ENCODE results near the gene ZNF81. TPM values are rescaled to one million over a fixed set of nuclear protein-coding genes. Genes with fewer than 3 reads are reported as not detected.
"Not testable (repeated sequence)": the region's sequence is repeated elsewhere in the genome, so short reads cannot be mapped to it uniquely, and the experiment has no call there.

Gene ZNF81
- total and polyA plus RNA-seq, 4 experiments from 2014 or later, result 1.3 to 11.5 (median 5.7) TPM

GRCh38 chrX:47955295-47955694 lies 118.6 kb downstream of the ZNF81 start:
- H3K4me3 ChIP-seq (ENCODE audit: low read length in 2 of 2); H3K36me3 Mint-ChIP-seq; H3K27me3 ChIP-seq (ENCODE audit: insufficient read depth, low read length); H3K9me3 ChIP-seq (ENCODE audit: control insufficient read depth in 1 of 2, low read length in 2 of 2); intact Hi-C loops (cut with micrococcal nuclease); CTCF ChIA-PET (ENCODE audit: partially characterized antibody); DNase-seq; POLR2A ChIA-PET (ENCODE audit: partially characterized antibody); H3K27me3 Mint-ChIP-seq; H3K4me3 Mint-ChIP-seq; H3K4me1 ChIP-seq (ENCODE audit: insufficient read depth, low read length); H3K27ac Mint-ChIP-seq; H3K4me1 Mint-ChIP-seq; H3K27ac ChIP-seq (ENCODE audit: low read depth, low read length); H3K36me3 ChIP-seq (ENCODE audit: insufficient read depth, low read length): not testable (repeated sequence)
- H3K9me3 Mint-ChIP-seq, result peaks cover 0 to 18% (median 13%) of the 10 kb centered on the region in 8 donors

- H3K4me1 Mint-ChIP-seq, result no peaks in the 10 kb centered on the region
- no peaks in the 10 kb centered on the region for H3K36me3 ChIP-seq (ENCODE audit: insufficient read depth, low read length)
- peaks cover 0 to 11% (median 9%) of the 10 kb centered on the region in 8 donors for H3K9me3 Mint-ChIP-seq
- H3K27me3 Mint-ChIP-seq, result no peaks in the 10 kb centered on the region
- POLR2A ChIA-PET (ENCODE audit: partially characterized antibody), result no interaction called here
- no peaks in the 10 kb centered on the region for H3K4me1 ChIP-seq (ENCODE audit: insufficient read depth, low read length)
- H3K36me3 Mint-ChIP-seq, result no peaks in the 10 kb centered on the region
- H3K4me3 Mint-ChIP-seq, result no peak overlapping the region
- intact Hi-C loops (cut with micrococcal nuclease), result no loop called here
- no peaks in the 10 kb centered on the region for H3K27me3 ChIP-seq (ENCODE audit: insufficient read depth, low read length)
- DNase-seq, result no peak
- no peak overlapping the region for H3K27ac ChIP-seq (ENCODE audit: low read depth, low read length)
- H3K4me3 ChIP-seq (ENCODE audit: low read length in 2 of 2), result no peak overlapping the region
- CTCF ChIA-PET (ENCODE audit: partially characterized antibody), result no interaction called here
- H3K9me3 ChIP-seq (ENCODE audit: control insufficient read depth in 1 of 2, low read length in 2 of 2), result no peaks in the 10 kb centered on the region
- no peak overlapping the region for H3K27ac Mint-ChIP-seq
Measured at GRCh38 chrX:47956016-47956415, 119.3 kb downstream of the ZNF81 start.

GRCh38 chrX:47958206-47958605 lies 121.5 kb downstream of the ZNF81 start:
- H3K4me3 ChIP-seq (ENCODE audit: low read length in 2 of 2); H3K4me3 Mint-ChIP-seq; H3K27me3 Mint-ChIP-seq; H3K27ac Mint-ChIP-seq; H3K9me3 Mint-ChIP-seq; H3K36me3 Mint-ChIP-seq; H3K27ac ChIP-seq (ENCODE audit: low read depth, low read length); POLR2A ChIA-PET (ENCODE audit: partially characterized antibody); H3K36me3 ChIP-seq (ENCODE audit: insufficient read depth, low read length); H3K4me1 ChIP-seq (ENCODE audit: insufficient read depth, low read length); H3K9me3 ChIP-seq (ENCODE audit: control insufficient read depth in 1 of 2, low read length in 2 of 2); DNase-seq; H3K4me1 Mint-ChIP-seq; H3K27me3 ChIP-seq (ENCODE audit: insufficient read depth, low read length): not testable (repeated sequence)
- CTCF ChIA-PET (ENCODE audit: partially characterized antibody), result interaction anchor here (1.6 kb wide), 1 partner anchor 11 kb away, joined by 4 read pairs; no protein-coding TSS in a partner anchor
- intact Hi-C loops (cut with micrococcal nuclease), result loop anchor here (2.0 kb wide), 1 partner anchor 121 kb away; the partner anchor contains the start of gene ZNF81

- Mint-ChIP-seq H3K4me1 (no peaks in the 10 kb centered on the region), H3K9me3 (peaks cover 0 to 3% (median 0%) of the 10 kb centered on the region in 8 donors), H3K27me3 (no peaks in the 10 kb centered on the region), H3K36me3 (no peaks in the 10 kb centered on the region), H3K27ac (peak overlapping the region in 1 of 7 donors; percentile 69), H3K4me3 (no peak overlapping the region)
- H3K4me3 ChIP-seq (ENCODE audit: low read length in 2 of 2), result no peak overlapping the region
- no peaks in the 10 kb centered on the region for H3K4me1 ChIP-seq (ENCODE audit: insufficient read depth, low read length)
- no peaks in the 10 kb centered on the region for H3K9me3 ChIP-seq (ENCODE audit: control insufficient read depth in 1 of 2, low read length in 2 of 2)
- CTCF ChIA-PET (ENCODE audit: partially characterized antibody), result interaction anchor here (0.7 to 1.6 kb wide), 3 partner anchors 11 to 68 kb away, joined by 3 to 4 read pairs (median 3); no protein-coding TSS in a partner anchor
- H3K27me3 ChIP-seq (ENCODE audit: insufficient read depth, low read length), result no peaks in the 10 kb centered on the region
- H3K36me3 ChIP-seq (ENCODE audit: insufficient read depth, low read length), result no peaks in the 10 kb centered on the region
- peak in 4 of 5 donors; percentile 15 to 31 (median 23) for DNase-seq
- H3K27ac ChIP-seq (ENCODE audit: low read depth, low read length), result no peak overlapping the region
- intact Hi-C loops (cut with micrococcal nuclease), result loop anchor here (1.0 to 2.0 kb wide), 2 partner anchors 67 to 122 kb away; partner anchors contain the start of gene ZNF81
- POLR2A ChIA-PET (ENCODE audit: partially characterized antibody), result interaction anchor here (1.0 kb wide), 1 partner anchor 62 kb away, joined by 3 read pairs; no protein-coding TSS in a partner anchor
Measured at GRCh38 chrX:47958761-47959342, 122.2 kb downstream of the ZNF81 start.

GRCh38 chrX:47960406-47960805 lies 123.7 kb downstream of the ZNF81 start:
- DNase-seq, result no peak
- intact Hi-C loops (cut with micrococcal nuclease), result no loop called here
- no peak overlapping the region for H3K27ac ChIP-seq (ENCODE audit: low read depth, low read length)
- H3K36me3 ChIP-seq (ENCODE audit: insufficient read depth, low read length), result no peaks in the 10 kb centered on the region
- Mint-ChIP-seq H3K27me3 (no peaks in the 10 kb centered on the region), H3K4me3 (no peak overlapping the region), H3K4me1 (no peaks in the 10 kb centered on the region), H3K27ac (no peak overlapping the region), H3K36me3 (no peaks in the 10 kb centered on the region), H3K9me3 (peaks cover 0 to 6% (median 3%) of the 10 kb centered on the region in 8 donors)
- CTCF ChIA-PET (ENCODE audit: partially characterized antibody), result no interaction called here
- H3K27me3 ChIP-seq (ENCODE audit: insufficient read depth, low read length), result no peaks in the 10 kb centered on the region
- H3K9me3 ChIP-seq (ENCODE audit: control insufficient read depth in 1 of 2, low read length in 2 of 2), result no peaks in the 10 kb centered on the region
- H3K4me1 ChIP-seq (ENCODE audit: insufficient read depth, low read length), result no peaks in the 10 kb centered on the region
- H3K4me3 ChIP-seq (ENCODE audit: low read length in 2 of 2), result no peak overlapping the region
- POLR2A ChIA-PET (ENCODE audit: partially characterized antibody), result no interaction called here

- H3K36me3 ChIP-seq (ENCODE audit: insufficient read depth, low read length); H3K4me3 ChIP-seq (ENCODE audit: low read length in 2 of 2); H3K27me3 Mint-ChIP-seq; H3K4me1 ChIP-seq (ENCODE audit: insufficient read depth, low read length); H3K4me1 Mint-ChIP-seq; H3K27ac Mint-ChIP-seq; CTCF ChIA-PET (ENCODE audit: partially characterized antibody); POLR2A ChIA-PET (ENCODE audit: partially characterized antibody); H3K27me3 ChIP-seq (ENCODE audit: insufficient read depth, low read length); intact Hi-C loops (cut with micrococcal nuclease); H3K27ac ChIP-seq (ENCODE audit: low read depth, low read length); H3K9me3 Mint-ChIP-seq; H3K4me3 Mint-ChIP-seq; DNase-seq; H3K36me3 Mint-ChIP-seq; H3K9me3 ChIP-seq (ENCODE audit: control insufficient read depth in 1 of 2, low read length in 2 of 2): not testable (repeated sequence)
Measured at GRCh38 chrX:47961830-47962229, 125.1 kb downstream of the ZNF81 start.

- H3K4me3 ChIP-seq (ENCODE audit: low read length in 2 of 2); H3K9me3 ChIP-seq (ENCODE audit: control insufficient read depth in 1 of 2, low read length in 2 of 2); H3K36me3 ChIP-seq (ENCODE audit: insufficient read depth, low read length); H3K27ac ChIP-seq (ENCODE audit: low read depth, low read length); CTCF ChIA-PET (ENCODE audit: partially characterized antibody); H3K27ac Mint-ChIP-seq; H3K4me3 Mint-ChIP-seq; H3K4me1 ChIP-seq (ENCODE audit: insufficient read depth, low read length); intact Hi-C loops (cut with micrococcal nuclease); POLR2A ChIA-PET (ENCODE audit: partially characterized antibody); DNase-seq; H3K36me3 Mint-ChIP-seq; H3K4me1 Mint-ChIP-seq; H3K27me3 Mint-ChIP-seq; H3K27me3 ChIP-seq (ENCODE audit: insufficient read depth, low read length): not testable (repeated sequence)
- H3K9me3 Mint-ChIP-seq, result peaks cover 0 to 18% (median 11%) of the 10 kb centered on the region in 8 donors
Measured at GRCh38 chrX:47965526-47965925, 128.8 kb downstream of the ZNF81 start.
